Liver (tissue), 9 donors: ENCODE data around the gene USP48. TPM values are rescaled to one million over a fixed set of nuclear protein-coding genes. Genes with fewer than 3 reads are reported as not detected.

ENCODE experiments used
- DNase-seq: peaks from one replicate; pipeline ENCODE4 v3.0.0-alpha.2; 2017; ENCODE audit warnings: low spot score
- H3K27ac ChIP-seq, 2 donors: one replicate each; pipeline ENCODE4 v1.7.0; 2013; ENCODE audit warnings: inconsistent platforms in 2 of 2, low read length in 2 of 2, control low read depth in 1 of 2, low read depth in 1 of 2, mild to moderate bottlenecking in 1 of 2
- H3K27me3 ChIP-seq, 4 donors: one replicate each; pipeline versions ENCODE4 v1.6.1 to v1.7.0; 2013; ENCODE audit warnings: low read length in 3 of 4, inconsistent platforms in 1 of 4, mild to moderate bottlenecking in 1 of 4, moderate library complexity in 1 of 4; ENCODE audit not compliant: control insufficient read depth in 4 of 4, insufficient read depth in 4 of 4
- H3K36me3 ChIP-seq, 4 donors: one replicate each; pipeline versions ENCODE4 v1.6.1 to v1.7.0; 2013; ENCODE audit warnings: low read length in 3 of 4, mild to moderate bottlenecking in 3 of 4, low read depth in 1 of 4, moderate library complexity in 1 of 4; ENCODE audit not compliant: control insufficient read depth in 4 of 4, insufficient read depth in 3 of 4
- H3K4me1 ChIP-seq, 4 donors: one replicate each; pipeline versions ENCODE4 v1.6.1 to v1.7.0; 2013; ENCODE audit warnings: low read length in 3 of 4, mild to moderate bottlenecking in 3 of 4, moderate library complexity in 1 of 4; ENCODE audit not compliant: control insufficient read depth in 4 of 4, insufficient read depth in 4 of 4
- H3K4me3 ChIP-seq, 3 donors: one replicate each; pipeline versions ENCODE4 v1.6.1 to v1.7.0; 2013; ENCODE audit warnings: low read length in 3 of 3, control low read depth in 1 of 3, low read depth in 1 of 3, mild to moderate bottlenecking in 1 of 3
- H3K9ac ChIP-seq, 2 donors: one replicate each; pipeline ENCODE4 v1.7.0; 2013; ENCODE audit warnings: low read length in 2 of 2, mild to moderate bottlenecking in 2 of 2, moderate library complexity in 2 of 2, control low read depth in 1 of 2, low read depth in 1 of 2
- H3K9me3 ChIP-seq, 4 donors: one replicate each; pipeline versions ENCODE4 v1.6.1 to v1.7.0; 2013; ENCODE audit warnings: low read length in 3 of 4; ENCODE audit not compliant: control insufficient read depth in 4 of 4
- ATF3 ChIP-seq: IDR thresholded peaks from 2 replicates; pipeline ENCODE4 v1.6.1; 2016; ENCODE audit warnings: antibody characterized with exemption
- CTCF ChIP-seq: fragments of 150-350 bp; IDR thresholded peaks from 2 replicates; pipeline ENCODE4 v1.5.1; 2017; ENCODE audit warnings: improper control_type of control experiment, low read depth, low read length; ENCODE audit not compliant: missing input control
- EGR1 ChIP-seq, 2 donors: IDR thresholded peaks; 2 replicates each; pipeline ENCODE4 v1.6.1; 2016 to 2018; ENCODE audit warnings: antibody characterized with exemption in 2 of 2, low read depth in 2 of 2
- FOXA1 ChIP-seq: IDR thresholded peaks from 2 replicates; pipeline ENCODE4 v1.6.1; 2016; ENCODE audit warnings: antibody characterized with exemption
- FOXA2 ChIP-seq: IDR thresholded peaks from 2 replicates; pipeline ENCODE4 v1.6.1; 2016; ENCODE audit warnings: antibody characterized with exemption
- GABPA ChIP-seq, 2 donors: IDR thresholded peaks in 1 of 2; conservative IDR thresholded peaks in 1 of 2; 2 replicates each; pipeline ENCODE4 v1.6.1; 2016; ENCODE audit warnings: antibody characterized with exemption in 2 of 2, mild to moderate bottlenecking in 1 of 2, moderate library complexity in 1 of 2
- HNF4A ChIP-seq, 2 donors: conservative IDR thresholded peaks; 2 replicates each; pipeline ENCODE4 v1.6.1; 2016; ENCODE audit warnings: antibody characterized with exemption in 2 of 2, mild to moderate bottlenecking in 2 of 2
- HNF4G ChIP-seq: IDR thresholded peaks from 2 replicates; pipeline ENCODE4 v1.6.1; 2016; ENCODE audit warnings: antibody characterized with exemption
- JUND ChIP-seq, 2 donors: IDR thresholded peaks; 2 replicates each; pipeline ENCODE4 v1.6.1; 2016; ENCODE audit warnings: antibody characterized with exemption in 2 of 2
- MAX ChIP-seq: IDR thresholded peaks from 2 replicates; pipeline ENCODE4 v1.6.1; 2016; ENCODE audit warnings: antibody characterized with exemption
- NR2F2 ChIP-seq: IDR thresholded peaks from 2 replicates; pipeline ENCODE4 v1.6.1; 2016; ENCODE audit warnings: antibody characterized with exemption
- RAD21 ChIP-seq, 2 donors: IDR thresholded peaks; 2 replicates each; pipeline ENCODE4 v1.6.1; 2016; ENCODE audit warnings: antibody characterized with exemption in 2 of 2, mild to moderate bottlenecking in 2 of 2
- REST ChIP-seq: IDR thresholded peaks from 2 replicates; pipeline ENCODE4 v1.6.1; 2016; ENCODE audit warnings: antibody characterized with exemption, mild to moderate bottlenecking
- RXRA ChIP-seq, 2 donors: IDR thresholded peaks; 2 replicates each; pipeline ENCODE4 v1.6.1; 2017 to 2018; ENCODE audit warnings: antibody characterized with exemption in 2 of 2, mild to moderate bottlenecking in 1 of 2
- SP1 ChIP-seq: IDR thresholded peaks from 2 replicates; pipeline ENCODE4 v1.6.1; 2018; ENCODE audit warnings: antibody characterized with exemption, mild to moderate bottlenecking
- TAF1 ChIP-seq: conservative IDR thresholded peaks from 2 replicates; pipeline ENCODE4 v1.6.1; 2016; ENCODE audit warnings: antibody characterized with exemption, mild to moderate bottlenecking
- YY1 ChIP-seq: IDR thresholded peaks from 2 replicates; pipeline ENCODE4 v1.6.1; 2016; ENCODE audit warnings: antibody characterized with exemption, mild to moderate bottlenecking
- ZBTB33 ChIP-seq: IDR thresholded peaks from 2 replicates; pipeline ENCODE4 v1.6.1; 2016; ENCODE audit warnings: antibody characterized with exemption
- WGBS: extraction: QIAGEN DNeasy Blood & Tissue Kit; methylation state at CpG from one replicate; pipeline ENCODE4 v1.1.7; 2013; 5-methylcytosine and 5-hydroxymethylcytosine counted together
- polyA plus RNA-seq, 2 donors: library from polyadenylated mRNA; stranded (reverse) in 1 of 2; unstranded in 1 of 2; fragments of 200-250 nt in 1 of 2; fragments of >200 nt in 1 of 2; fragmentation: Nextera tagmentation in 1 of 2; extraction: Ambion mirVana in 1 of 2; gene quantifications; one replicate each; pipeline versions ENCODE4 v1.2.1 to v1.2.3, GENCODE V29; 2013 to 2015
- total RNA-seq, 2 donors: library from RNA; depleted of rRNA; stranded (reverse); fragments of >200 nt; gene quantifications; one replicate each; pipeline ENCODE4 v1.2.3, GENCODE V29; 2014
- donor health status: healthy.
- donor health status: healthy.
- donor health status: healthy.
- donor health status: healthy.
- donor health status: healthy.

The USP48 gene
- total and polyA plus RNA-seq, 4 donors = 7.8 to 34.9 (median 23.1) TPM

- whole genome bisulfite sequencing = 91% methylated on average over 9 of the region's 9 CpGs
- H3K9ac ChIP-seq = no peak overlapping the region
- no peak for DNase-seq
- H3K27me3 ChIP-seq = no peaks in the 10 kb centered on the region
- H3K4me3 ChIP-seq = no peak overlapping the region
- TF ChIP-seq CTCF (no peak), HNF4G (no peak), SP1 (no peak), GABPA (IDR thresholded peaks at IDR 0.05 in 1 of 2, conservative IDR thresholded peaks at IDR 0.05 in 1 of 2) (no peak), FOXA1 (no peak), JUND (IDR thresholded peaks at IDR 0.05) (no peak), MAX (no peak), FOXA2 (no peak), RXRA (IDR thresholded peaks at IDR 0.05) (no peak), EGR1 (IDR thresholded peaks at IDR 0.05; ENCODE audit: low read depth in 2 of 2) (no peak), NR2F2 (no peak), RAD21 (IDR thresholded peaks at IDR 0.05) (no peak), ATF3 (no peak), ZBTB33 (no peak), TAF1 (no peak), REST (no peak)
- no peak overlapping the region for H3K27ac ChIP-seq
- H3K9me3 ChIP-seq = no peaks in the 10 kb centered on the region
- no peaks in the 10 kb centered on the region for H3K4me1 ChIP-seq
- H3K36me3 ChIP-seq = peaks cover 7 to 33% (median 33%) of the 10 kb centered on the region in 4 donors
Observed at GRCh38 chr1:21749859-21750468, 33.0 kb downstream of the USP48 start.

GRCh38 chr1:21749109-21749508 is 33.8 kb downstream of the USP48 start:
- peaks cover 9 to 27% (median 26%) of the 10 kb centered on the region in 4 donors for H3K36me3 ChIP-seq
- H3K27me3 ChIP-seq = no peaks in the 10 kb centered on the region
- 94% methylated on average over 3 of the region's 3 CpGs for WGBS
- TF ChIP-seq HNF4A (conservative IDR thresholded peaks at IDR 0.05) (no peak), REST (no peak), MAX (no peak), SP1 (no peak), ATF3 (no peak), YY1 (no peak), GABPA (IDR thresholded peaks at IDR 0.05 in 1 of 2, conservative IDR thresholded peaks at IDR 0.05 in 1 of 2) (no peak), RAD21 (IDR thresholded peaks at IDR 0.05) (no peak)

More at GRCh38 chr1:21749109-21749508, 33.8 kb downstream of the USP48 start:
- DNase-seq = no peak
- no peak overlapping the region for H3K27ac ChIP-seq
- no peaks in the 10 kb centered on the region for H3K4me1 ChIP-seq
- no peak overlapping the region for H3K4me3 ChIP-seq
- H3K9ac ChIP-seq = no peak overlapping the region
- no peaks in the 10 kb centered on the region for H3K9me3 ChIP-seq
